ENCODE results near the gene TNS3.
"Not testable (repeated sequence)": the region's sequence is repeated elsewhere in the genome, so short reads cannot be mapped to it uniquely, and the experiment has no call there.

The TNS3 gene

DNA sequence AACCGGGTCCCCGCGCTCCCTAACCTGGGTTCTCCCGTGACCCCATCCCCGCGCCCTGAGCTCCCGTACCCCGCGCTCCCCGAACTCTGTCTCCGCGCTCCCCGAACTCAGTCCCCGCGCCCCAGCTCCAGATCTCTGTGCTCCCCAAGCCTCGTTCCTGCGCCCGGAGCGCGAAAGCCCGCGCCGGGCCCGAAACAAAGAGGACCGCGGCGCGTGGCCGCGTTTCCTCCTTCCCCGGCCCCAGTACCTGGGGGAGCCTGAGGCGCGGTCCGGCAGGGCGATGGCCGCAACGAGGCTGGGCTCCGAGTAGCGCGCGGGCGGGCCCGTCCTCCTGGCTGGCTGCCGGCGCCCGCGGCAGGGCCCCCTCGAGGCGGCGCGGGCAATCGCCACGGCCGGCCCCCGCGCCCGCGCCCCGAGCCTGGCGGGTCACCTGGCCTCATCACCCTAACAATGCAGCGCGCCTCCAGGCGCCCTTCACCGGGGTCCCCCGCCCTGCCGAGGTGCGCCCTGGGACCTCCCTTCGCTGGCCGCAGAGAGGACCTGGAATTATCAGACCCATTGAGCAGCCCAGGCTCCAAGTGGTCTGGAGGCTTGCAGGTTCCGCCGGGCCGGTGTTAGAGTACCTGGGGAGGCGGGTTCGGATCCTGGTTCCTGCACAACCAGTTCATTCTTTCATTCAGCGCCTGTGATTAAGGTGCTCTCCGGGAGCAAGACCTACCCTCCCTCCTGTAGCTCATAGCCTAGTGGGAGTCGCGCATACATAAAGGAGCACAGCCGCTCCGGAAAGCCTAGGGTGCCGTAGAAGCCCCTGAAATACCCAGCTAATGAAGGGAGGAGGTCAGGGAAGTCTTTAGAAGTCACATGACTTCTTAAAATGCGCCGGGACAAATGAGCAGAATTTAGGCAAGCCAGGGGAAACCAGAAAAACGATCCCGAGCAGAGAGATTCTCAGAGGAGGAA, at the start of gene TNS3:
Gene TNS3, minus strand, starts transcription at position 308 of the 960 bp plus-strand sequence. CDS start 142,475 bp downstream, outside the sequence.
- DNase-seq, result no peak

DNA sequence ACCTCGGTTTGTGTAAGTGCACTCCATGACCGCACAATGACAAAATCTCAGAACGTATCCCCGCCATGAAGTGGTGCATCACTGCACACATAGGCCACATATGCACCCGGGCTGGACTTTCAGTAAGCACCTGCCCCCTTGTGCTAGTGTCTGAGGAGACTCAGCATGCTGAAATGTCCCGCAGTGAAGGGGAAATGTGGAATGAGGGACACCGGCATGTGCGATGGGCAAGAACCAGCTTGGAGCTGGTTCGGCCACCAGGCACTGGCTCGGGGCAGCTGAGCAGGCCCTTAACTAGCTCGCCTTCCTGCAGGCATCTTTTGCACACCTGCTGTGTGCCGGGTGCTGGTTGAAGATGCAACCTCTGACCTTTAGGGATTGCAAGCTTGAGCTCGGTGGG, 49.8 kb upstream of the TNS3 start:
- no peak for DNase-seq

- no peak for DNase-seq
Measured at GRCh38 chr7:47627580-47628283, 45.8 kb upstream of the TNS3 start.

DNA sequence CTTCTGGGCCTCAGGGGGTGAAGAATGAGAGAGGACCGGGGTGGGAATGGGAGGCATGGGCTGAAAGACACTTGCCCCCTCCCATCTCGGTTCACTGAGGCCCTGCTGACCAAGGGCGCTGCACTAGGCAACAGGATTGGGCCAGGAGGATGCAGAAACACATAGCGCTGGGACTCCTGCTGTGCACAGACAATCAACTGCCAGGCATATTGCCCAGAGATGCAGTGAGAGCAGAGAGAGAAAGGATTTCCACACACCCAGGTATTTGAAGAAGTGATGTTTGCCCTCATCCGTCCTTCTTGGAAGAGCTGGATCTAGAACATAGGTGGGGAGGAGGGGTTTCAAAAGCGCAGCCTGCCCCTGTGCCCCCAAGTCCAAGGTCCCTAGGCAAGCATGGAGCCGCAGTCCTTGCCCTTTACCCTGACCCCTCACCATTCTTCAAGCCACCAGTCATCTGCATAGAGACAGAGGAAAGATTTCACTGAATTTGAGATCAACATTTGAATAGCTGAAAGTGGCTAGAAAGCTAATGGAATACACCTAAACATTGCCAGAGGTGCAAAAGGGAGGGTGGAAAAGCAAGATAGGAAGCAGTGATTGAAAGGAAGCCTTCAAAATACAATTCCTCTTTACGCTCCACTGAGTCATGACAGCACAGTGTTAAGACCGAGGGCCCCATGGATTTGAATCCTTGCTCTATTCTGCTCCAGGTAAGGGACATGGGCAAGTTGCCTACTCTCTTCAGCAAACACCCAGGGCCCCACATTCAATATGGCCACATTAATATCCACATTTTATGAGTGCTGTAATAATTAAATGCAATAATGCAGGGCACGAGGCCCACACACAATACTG, 44.2 kb upstream of the TNS3 start:
- no peak for DNase-seq

DNA sequence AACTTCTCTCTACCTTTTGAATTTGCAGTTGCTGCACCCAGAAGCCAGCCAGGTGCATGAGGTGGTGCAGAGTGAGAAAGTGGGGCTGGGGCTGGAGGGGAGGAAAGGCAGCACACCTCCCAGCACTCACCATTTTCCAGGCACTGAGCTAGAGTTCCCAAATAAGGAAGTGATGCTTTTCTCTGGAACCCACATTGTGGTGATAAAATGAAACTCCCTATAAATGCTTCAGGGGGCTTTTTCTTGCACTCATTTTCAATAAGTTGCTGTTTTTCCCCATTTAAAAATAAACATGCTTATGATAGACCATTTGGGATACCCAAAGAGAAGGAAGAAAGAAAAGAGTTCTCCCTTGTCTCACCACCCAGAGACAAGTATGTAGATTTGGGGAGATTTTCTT, 42.8 kb upstream of the TNS3 start:
- no peak for DNase-seq

GRCh38 chr7:47622946-47623640, 41.2 kb upstream of the TNS3 start:
- DNase-seq, result no peak

- DNase-seq, result no peak
Measured at GRCh38 chr7:47622586-47622945, 40.7 kb upstream of the TNS3 start.

DNA sequence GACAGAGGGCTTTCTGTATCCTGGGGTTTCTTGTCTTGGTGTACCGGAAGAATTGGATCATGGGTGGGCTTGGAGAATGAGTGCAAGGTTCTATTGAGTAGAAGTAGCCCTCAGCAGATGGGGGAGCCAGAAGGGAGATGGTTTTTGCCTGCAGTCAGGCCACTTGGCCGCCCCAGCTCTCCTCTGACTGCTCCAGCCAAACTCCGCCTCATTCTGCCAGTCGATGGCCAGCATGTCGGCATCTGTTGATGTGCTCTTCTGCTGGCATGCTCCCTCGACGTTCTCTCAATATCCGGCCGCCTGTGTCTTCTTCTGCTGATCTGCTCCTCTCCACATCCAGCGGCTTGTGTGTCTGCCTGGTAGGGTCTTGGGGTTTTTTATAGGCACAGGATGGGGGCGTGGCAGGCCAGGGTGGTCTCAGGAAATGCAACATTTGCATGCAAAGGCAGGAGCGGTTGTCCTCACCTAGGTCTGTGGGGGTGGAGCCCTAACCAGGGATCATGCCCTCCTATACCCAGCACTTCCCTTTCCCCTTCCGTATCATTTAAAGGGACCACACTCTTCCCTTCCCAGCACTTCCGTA, 40.2 kb upstream of the TNS3 start:
- no peak for DNase-seq

- no peak for DNase-seq
Measured at GRCh38 chr7:47621347-47621746, 39.4 kb upstream of the TNS3 start.

DNA sequence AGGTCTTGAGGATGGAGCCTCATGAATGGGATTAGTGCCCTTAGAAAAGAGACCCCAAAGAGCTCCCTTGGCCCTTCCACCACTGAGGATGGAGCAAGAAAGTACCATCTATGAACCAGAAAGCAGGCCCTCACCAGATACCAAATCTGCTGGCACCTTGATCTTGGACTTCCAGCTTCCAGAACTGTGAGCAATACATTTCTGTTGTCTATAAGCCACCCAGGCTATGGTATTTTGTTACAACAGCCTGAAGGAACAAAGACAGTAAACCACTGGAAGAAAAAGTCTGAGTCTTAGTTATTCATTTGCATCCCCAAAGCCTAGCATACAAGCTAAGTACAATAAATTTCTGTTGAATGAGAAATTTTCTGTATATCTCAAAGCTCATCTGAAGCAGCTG, 37.9 kb upstream of the TNS3 start:
- DNase-seq, result no peak

- no peak for DNase-seq
Measured at GRCh38 chr7:47617131-47617530, 35.2 kb upstream of the TNS3 start.

GRCh38 chr7:47614450-47614849, 32.5 kb upstream of the TNS3 start:
- no peak for DNase-seq

DNA sequence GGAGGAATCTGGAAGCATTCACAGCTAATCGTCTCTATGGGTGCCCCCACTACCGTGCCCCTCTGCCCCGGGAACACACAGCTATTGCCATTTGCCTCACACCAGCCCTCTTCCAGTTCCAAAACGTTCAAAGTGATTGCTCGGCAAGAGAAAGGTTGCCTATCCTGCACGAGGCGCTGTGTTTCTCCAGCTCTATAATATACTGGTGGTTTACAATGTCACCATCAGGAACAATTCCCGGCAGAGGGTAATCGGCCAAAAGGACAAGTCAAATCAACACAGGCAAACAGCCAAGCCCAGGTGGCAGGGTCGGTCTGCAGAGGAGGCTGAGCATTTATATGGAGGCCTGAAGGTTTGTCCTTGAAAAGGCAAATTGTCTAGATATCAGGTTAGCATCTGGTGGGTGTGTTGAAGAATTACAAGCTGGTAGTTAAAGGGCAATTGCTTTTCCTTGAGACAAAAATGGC, 29.2 kb upstream of the TNS3 start:
- no peak for DNase-seq

DNA sequence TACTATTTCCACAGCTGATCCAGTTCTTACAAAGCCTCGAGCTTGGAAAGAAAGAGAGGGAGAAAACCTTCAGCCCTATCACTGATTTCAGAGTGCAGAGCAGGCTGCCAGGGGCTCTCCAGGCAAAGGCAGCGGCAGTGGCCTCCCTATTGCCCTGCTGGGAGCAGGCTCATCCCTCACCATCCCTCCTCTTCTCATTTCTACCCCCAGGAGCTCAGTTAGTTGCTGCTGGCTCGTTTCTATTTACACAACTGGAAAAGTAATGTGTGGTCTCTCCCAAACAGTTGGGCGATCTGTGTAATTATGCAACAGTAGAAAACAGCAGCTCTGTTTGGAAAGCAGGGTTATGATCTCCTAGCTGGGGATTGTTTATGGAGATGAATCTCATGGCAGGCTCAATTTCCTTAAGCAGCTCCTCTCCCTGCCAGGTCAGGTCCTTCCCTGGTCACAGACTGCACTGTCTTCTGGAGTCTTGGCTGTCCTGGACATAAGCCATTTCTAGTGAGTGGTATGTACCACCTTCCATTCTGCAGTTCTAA, 28.7 kb upstream of the TNS3 start:
- no peak for DNase-seq

- DNase-seq, result no peak
Measured at GRCh38 chr7:47609803-47610452, 28.0 kb upstream of the TNS3 start.

GRCh38 chr7:47606593-47607046, 24.7 kb upstream of the TNS3 start:
- not testable (repeated sequence) for DNase-seq

DNA sequence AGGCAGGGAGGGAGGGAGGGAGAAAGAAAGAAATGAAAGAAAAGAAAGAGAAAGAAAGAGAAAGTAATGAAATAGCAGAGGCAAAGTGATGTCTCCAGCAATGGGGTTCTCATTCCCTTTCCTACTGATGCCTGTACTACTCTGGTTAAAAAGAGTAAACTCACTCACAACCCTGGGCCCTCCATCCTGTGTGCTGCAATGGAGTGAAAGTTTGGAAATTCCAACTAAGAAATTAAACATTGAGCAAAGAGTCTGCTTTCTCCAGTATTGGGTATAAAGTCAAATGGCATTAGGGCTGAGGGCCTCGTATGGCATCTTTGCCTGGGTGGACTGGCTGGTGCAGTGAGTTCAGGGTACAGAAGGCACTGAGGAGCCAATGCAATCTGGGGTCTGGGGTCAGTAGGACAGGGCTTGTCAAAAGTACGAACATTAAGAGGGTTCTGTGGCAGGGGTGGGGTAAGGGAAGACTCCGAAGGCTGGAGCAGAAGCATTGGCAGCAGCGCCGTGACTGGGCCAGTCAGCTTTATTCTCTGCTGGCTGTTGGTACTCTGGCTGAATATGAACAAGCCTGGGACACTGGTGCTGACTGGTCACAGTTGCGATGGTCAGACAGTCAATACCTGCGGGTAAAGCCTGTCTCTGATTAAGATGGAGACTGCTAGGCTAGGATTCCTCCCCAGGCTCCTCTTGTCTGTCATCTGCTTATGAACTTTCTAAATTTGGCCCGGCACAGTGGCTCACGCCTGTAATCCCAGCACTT, 24.1 kb upstream of the TNS3 start:
- no peak for DNase-seq

DNA sequence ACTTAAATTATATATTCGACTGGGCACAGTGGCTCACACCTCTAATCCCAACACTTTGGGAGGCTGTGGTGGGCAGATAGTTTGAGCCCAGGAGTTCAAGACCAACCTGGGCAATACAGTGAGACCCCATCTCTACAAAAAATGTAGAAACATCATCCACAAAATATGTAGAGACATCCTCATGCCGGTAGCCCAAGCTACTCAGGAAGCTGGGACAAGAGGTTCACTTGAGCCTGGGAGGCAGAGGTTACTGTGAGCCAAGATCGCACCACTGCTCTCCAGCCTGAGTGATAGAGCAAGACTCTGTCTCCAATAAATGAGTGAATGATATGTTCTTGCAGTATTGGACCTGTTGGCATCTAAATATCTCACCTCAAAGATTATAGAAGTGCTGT, 22.6 kb upstream of the TNS3 start:
- DNase-seq, result no peak

GRCh38 chr7:47603514-47604255, 21.8 kb upstream of the TNS3 start:
- DNase-seq, result not testable (repeated sequence)

Data from activated CD8-positive, alpha-beta memory T cell treated with anti-CD3 and anti-CD28 coated beads, Interleukin-2, amount 50 U/mL, for 4 hours (primary cell).